Mesendoderm (in vitro differentiated cells): ENCODE results near the gene GABBR2.

Experiments used
- DNase-seq: peaks from one replicate; pipeline ENCODE4 v3.0.0; 2013
- H2AK5ac ChIP-seq: 2 replicates; pipeline ENCODE4 v1.6.1; 2013; ENCODE audit warnings: low read length, inconsistent platforms
- H2BK120ac ChIP-seq: 2 replicates; pipeline ENCODE4 v1.6.1; 2013; ENCODE audit warnings: low read depth, mild to moderate bottlenecking, low read length, moderate library complexity, mixed read lengths
- H2BK15ac ChIP-seq: replicated peaks from 2 replicates; pipeline ENCODE4 v1.6.1; 2013; ENCODE audit warnings: low read depth, mild to moderate bottlenecking, moderate library complexity
- H2BK5ac ChIP-seq: 2 replicates; pipeline ENCODE4 v1.6.1; 2013; ENCODE audit warnings: low read length, inconsistent platforms
- H3K18ac ChIP-seq: 2 replicates; pipeline ENCODE4 v1.6.1; 2013; ENCODE audit warnings: mild to moderate bottlenecking, low read length, mixed read lengths
- H3K23ac ChIP-seq: one replicate; pipeline ENCODE4 v1.6.1; 2013; ENCODE audit warnings: low read length
- H3K27ac ChIP-seq: 2 replicates; pipeline ENCODE4 v1.5.1; 2013; ENCODE audit warnings: low read depth, mild to moderate bottlenecking, inconsistent platforms, low read length, moderate library complexity
- H3K27me3 ChIP-seq: 2 replicates; pipeline ENCODE4 v1.6.1; 2013; ENCODE audit warnings: low read length, control low read depth, mild to moderate bottlenecking, inconsistent platforms; ENCODE audit not compliant: insufficient read depth, poor library complexity
- H3K36me3 ChIP-seq: 2 replicates; pipeline ENCODE4 v1.6.1; 2013; ENCODE audit warnings: low read length, inconsistent platforms; ENCODE audit not compliant: control insufficient read depth, insufficient read depth
- H3K4ac ChIP-seq: one replicate; pipeline ENCODE4 v1.6.1; 2013; ENCODE audit warnings: low read depth, mild to moderate bottlenecking, low read length, moderate library complexity
- H3K4me1 ChIP-seq: 2 replicates; pipeline ENCODE4 v1.6.1; 2013; ENCODE audit warnings: low read depth, low read length, inconsistent platforms; ENCODE audit not compliant: control insufficient read depth
- H3K4me2 ChIP-seq: 2 replicates; pipeline ENCODE4 v1.6.1; 2013; ENCODE audit warnings: low read length
- H3K4me3 ChIP-seq: 2 replicates; pipeline ENCODE4 v1.5.1; 2013; ENCODE audit warnings: mild to moderate bottlenecking, low read length
- H3K56ac ChIP-seq: one replicate; pipeline ENCODE4 v1.6.1; 2013; ENCODE audit warnings: low read length
- H3K79me1 ChIP-seq: 2 replicates; pipeline ENCODE4 v1.6.1; 2013; ENCODE audit warnings: low read length, inconsistent platforms
- H3K79me2 ChIP-seq: 2 replicates; pipeline ENCODE4 v1.6.1; 2013; ENCODE audit warnings: mild to moderate bottlenecking, low read length; ENCODE audit not compliant: control insufficient read depth, insufficient read depth
- H3K9ac ChIP-seq: 2 replicates; pipeline ENCODE4 v1.6.1; 2013; ENCODE audit warnings: low read length, inconsistent platforms
- H4K5ac ChIP-seq: one replicate; pipeline ENCODE4 v1.6.1; 2013; ENCODE audit warnings: low read length
- H4K8ac ChIP-seq: one replicate; pipeline ENCODE4 v1.6.1; 2013; ENCODE audit warnings: low read depth, mild to moderate bottlenecking, control low read depth, low read length, moderate library complexity
- whole genome bisulfite sequencing: extraction: QIAGEN DNeasy Blood & Tissue Kit; methylation state at CpG from one replicate; pipeline ENCODE4 v1.1.7; 2013; ENCODE audit warnings: low lambda C conversion rate, missing lambda C conversion rate; ENCODE audit not compliant: insufficient coverage; ENCODE audit errors: extremely low coverage; 5-methylcytosine and 5-hydroxymethylcytosine counted together

Gene GABBR2

DNA sequence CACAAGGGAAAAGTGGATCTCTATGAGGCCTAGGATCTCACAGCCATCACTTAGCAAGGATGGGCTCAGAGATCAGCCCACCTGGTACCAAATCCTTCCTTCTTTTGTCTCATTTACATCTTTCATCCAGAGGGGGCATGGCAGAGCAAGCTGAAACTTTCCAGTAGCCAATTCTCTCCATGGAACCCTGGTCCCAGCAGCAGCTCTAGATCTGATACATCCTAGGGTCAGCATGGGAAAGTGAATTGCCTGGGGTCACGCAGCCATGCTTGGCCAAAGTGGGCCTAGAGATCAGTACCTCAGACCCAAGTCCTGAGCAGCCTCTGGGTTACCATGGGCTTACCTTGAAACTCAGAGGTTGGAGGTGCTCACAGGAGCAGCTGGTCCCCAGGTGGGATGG lies 170.5 kb downstream of the GABBR2 start:
- Histone ChIP-seq H2AK5ac (no peak overlapping the region), H3K4me1 (no peaks in the 10 kb centered on the region), H3K4ac (no peak overlapping the region), H3K4me2 (no peak overlapping the region), H3K36me3 (no peaks in the 10 kb centered on the region), H3K27ac (no peak overlapping the region), H2BK15ac (no peak overlapping the region), H3K18ac (no peak overlapping the region), H4K5ac (no peak overlapping the region), H2BK120ac (no peak overlapping the region), H3K9ac (no peak overlapping the region), H2BK5ac (no peak overlapping the region), H4K8ac (no peak overlapping the region), H3K23ac (no peak overlapping the region), H3K79me1 (no peaks in the 10 kb centered on the region), H3K56ac (no peak overlapping the region), H3K79me2 (no peaks in the 10 kb centered on the region), H3K27me3 (no peaks in the 10 kb centered on the region), H3K4me3 (no peak overlapping the region)
- DNase-seq: peak; percentile 18
- no CpG with 5 or more reads among the region's 1 CpG for WGBS

DNA sequence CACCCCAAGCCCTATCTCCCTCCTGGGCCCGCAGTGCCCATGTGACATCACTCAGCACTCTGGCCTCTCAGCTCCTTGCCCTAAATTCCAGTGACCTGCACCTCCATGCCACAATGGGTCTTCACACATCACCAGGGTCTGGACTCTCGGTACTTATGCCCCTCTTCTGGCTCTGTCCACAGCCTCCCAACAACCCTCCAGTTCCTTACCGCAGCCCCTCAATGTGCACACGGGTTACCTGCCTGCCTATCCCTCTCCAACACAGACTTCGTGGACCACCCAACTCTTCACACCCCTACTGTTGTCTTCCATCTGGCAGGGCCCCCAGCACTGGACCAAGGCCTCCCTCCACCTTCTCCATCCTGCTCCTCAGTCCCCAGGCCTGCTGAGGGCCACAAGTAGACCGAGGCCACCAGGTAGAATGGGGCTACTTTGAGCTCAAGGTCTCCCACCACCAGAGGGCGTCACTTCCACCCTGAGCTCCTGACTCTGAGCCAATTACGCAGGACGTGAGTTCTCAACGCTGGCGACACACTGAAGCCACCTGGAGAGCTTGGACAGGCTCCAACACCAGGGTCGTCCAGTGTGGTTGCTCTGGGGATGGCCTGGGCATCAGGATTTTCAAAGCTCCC lies 172.1 kb downstream of the GABBR2 start:
- H3K4me3 ChIP-seq: no peak overlapping the region
- no peak overlapping the region for H4K8ac ChIP-seq
- no peaks in the 10 kb centered on the region for H3K4me1 ChIP-seq
- no peak overlapping the region for H3K27ac ChIP-seq
- no peak overlapping the region for H3K56ac ChIP-seq
- no peak overlapping the region for H3K4me2 ChIP-seq
- no peaks in the 10 kb centered on the region for H3K36me3 ChIP-seq
- no peak overlapping the region for H2BK120ac ChIP-seq
- H3K9ac ChIP-seq: no peak overlapping the region
- WGBS: no CpG with 5 or more reads among the region's 12 CpGs
- H3K23ac ChIP-seq: no peak overlapping the region
- no peaks in the 10 kb centered on the region for H3K27me3 ChIP-seq
- no peaks in the 10 kb centered on the region for H3K79me1 ChIP-seq
- peak; percentile 60 for DNase-seq
- no peak overlapping the region for H4K5ac ChIP-seq
- H2BK5ac ChIP-seq: no peak overlapping the region
- no peaks in the 10 kb centered on the region for H3K79me2 ChIP-seq
- H3K4ac ChIP-seq: no peak overlapping the region
- H3K18ac ChIP-seq: no peak overlapping the region
- no peak overlapping the region for H2AK5ac ChIP-seq
- H2BK15ac ChIP-seq: no peak overlapping the region

DNA sequence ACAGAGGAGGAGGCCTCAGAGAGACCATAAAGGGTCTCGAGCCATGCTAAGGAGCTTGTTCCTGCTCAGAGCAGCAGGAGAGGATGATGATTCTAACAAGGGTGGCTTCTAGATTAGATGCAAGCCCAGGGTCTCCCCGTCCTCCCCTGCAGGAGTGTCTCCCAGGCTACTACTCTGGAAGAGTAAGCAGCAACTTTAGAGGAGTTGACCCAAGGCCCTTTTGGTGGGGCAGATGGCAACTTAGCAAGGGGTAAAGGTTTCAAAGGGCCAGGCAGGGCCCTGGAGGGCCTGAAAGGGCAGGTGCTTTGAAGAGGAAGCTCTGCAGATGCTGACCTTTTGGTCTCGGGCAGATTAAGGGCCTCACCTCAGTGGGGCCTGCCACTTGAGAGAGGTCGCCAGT lies 174.9 kb downstream of the GABBR2 start:
- Histone ChIP-seq H2BK15ac (no peak overlapping the region), H3K4ac (no peak overlapping the region), H3K18ac (no peak overlapping the region), H2BK120ac (no peak overlapping the region), H3K4me1 (no peaks in the 10 kb centered on the region), H3K56ac (no peak overlapping the region), H3K27ac (no peak overlapping the region), H4K5ac (no peak overlapping the region), H3K79me1 (no peaks in the 10 kb centered on the region), H3K27me3 (no peaks in the 10 kb centered on the region), H3K4me3 (no peak overlapping the region), H3K23ac (no peak overlapping the region), H3K79me2 (no peaks in the 10 kb centered on the region), H3K36me3 (no peaks in the 10 kb centered on the region), H4K8ac (no peak overlapping the region), H2BK5ac (no peak overlapping the region), H3K9ac (no peak overlapping the region), H3K4me2 (no peak overlapping the region), H2AK5ac (no peak overlapping the region)
- no peak for DNase-seq
- no CpG with 5 or more reads among the region's 4 CpGs for WGBS

DNA sequence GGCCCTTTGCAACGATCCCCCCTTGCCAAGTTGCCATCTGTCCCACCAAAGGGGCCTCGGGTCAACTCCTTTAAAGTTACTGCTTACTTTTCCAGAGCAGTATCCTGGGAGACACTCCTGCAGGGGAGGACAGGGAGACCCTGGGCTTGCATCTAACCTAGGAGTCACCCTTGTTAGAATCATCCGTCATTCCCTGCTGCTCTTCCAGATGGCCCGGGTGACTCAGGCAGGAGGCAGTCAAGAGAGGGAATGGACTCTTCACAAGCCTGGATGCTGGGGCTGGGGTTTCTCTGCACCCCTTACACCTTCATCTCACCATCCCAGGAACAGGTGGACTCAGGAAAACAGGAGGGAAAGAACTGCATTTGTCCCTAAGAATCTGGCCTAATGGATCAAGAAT lies 175.6 kb downstream of the GABBR2 start:
- Histone ChIP-seq H3K79me2 (no peaks in the 10 kb centered on the region), H3K36me3 (no peaks in the 10 kb centered on the region), H4K5ac (no peak overlapping the region), H3K4me2 (no peak overlapping the region), H2BK120ac (no peak overlapping the region), H3K4me1 (no peaks in the 10 kb centered on the region), H3K27ac (no peak overlapping the region), H3K23ac (no peak overlapping the region), H2AK5ac (no peak overlapping the region), H4K8ac (no peak overlapping the region), H3K4ac (no peak overlapping the region), H3K4me3 (no peak overlapping the region), H3K79me1 (no peaks in the 10 kb centered on the region), H3K18ac (no peak overlapping the region), H3K9ac (no peak overlapping the region), H3K56ac (no peak overlapping the region), H2BK5ac (no peak overlapping the region), H2BK15ac (no peak overlapping the region), H3K27me3 (no peaks in the 10 kb centered on the region)
- no CpG with 5 or more reads among the region's 4 CpGs for WGBS
- DNase-seq: no peak

DNA sequence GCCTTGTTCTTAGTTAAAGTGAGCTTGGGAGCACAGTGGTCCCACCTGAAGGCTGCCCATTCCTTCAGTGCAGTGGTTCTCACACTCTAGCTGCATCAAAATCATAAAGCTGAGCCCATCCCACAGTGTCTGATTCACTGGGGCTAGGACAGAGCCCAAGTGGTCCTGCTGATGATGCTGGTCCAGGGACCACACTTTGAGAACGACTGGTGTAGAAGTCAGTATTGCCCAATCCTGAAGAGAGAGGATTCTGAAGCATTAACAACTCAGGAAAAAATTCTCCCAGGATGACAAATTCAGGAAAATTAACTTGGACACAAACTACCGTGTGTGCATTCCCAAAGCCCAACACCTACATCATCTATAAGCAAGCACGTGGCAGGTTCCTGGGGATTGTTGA lies 176.2 kb downstream of the GABBR2 start:
- Histone ChIP-seq H2BK5ac (no peak overlapping the region), H3K56ac (no peak overlapping the region), H4K8ac (no peak overlapping the region), H3K79me1 (no peaks in the 10 kb centered on the region), H3K23ac (no peak overlapping the region), H3K18ac (no peak overlapping the region), H3K4ac (no peak overlapping the region), H3K79me2 (no peaks in the 10 kb centered on the region), H3K36me3 (no peaks in the 10 kb centered on the region), H3K27me3 (no peaks in the 10 kb centered on the region), H3K27ac (no peak overlapping the region), H3K9ac (no peak overlapping the region), H4K5ac (no peak overlapping the region), H2BK120ac (no peak overlapping the region), H3K4me1 (no peaks in the 10 kb centered on the region), H2AK5ac (no peak overlapping the region), H2BK15ac (no peak overlapping the region), H3K4me2 (no peak overlapping the region), H3K4me3 (no peak overlapping the region)
- DNase-seq: no peak
- WGBS: no CpG with 5 or more reads among the region's 3 CpGs

DNA sequence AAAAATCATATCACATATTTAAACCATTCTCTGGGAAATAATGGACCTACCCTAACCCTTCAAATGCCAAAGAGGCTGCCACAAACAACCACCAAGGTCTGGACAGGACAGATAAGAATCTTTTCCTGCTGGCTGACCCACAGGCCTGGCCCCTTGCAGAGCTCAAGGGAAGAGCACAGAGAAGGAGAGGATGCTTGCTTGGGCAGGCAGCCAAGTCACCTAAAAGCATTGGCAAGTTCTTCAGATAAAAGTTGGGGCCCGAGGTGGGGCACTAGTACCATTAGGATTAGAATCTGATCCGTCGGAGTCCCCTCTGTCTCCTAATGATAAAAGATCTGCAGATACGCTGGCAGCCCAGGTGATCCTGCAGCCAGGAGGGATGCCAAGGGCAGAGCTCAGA lies 176.6 kb downstream of the GABBR2 start:
- no peak overlapping the region for H2BK120ac ChIP-seq
- H3K36me3 ChIP-seq: no peaks in the 10 kb centered on the region
- H2AK5ac ChIP-seq: no peak overlapping the region
- WGBS: no CpG with 5 or more reads among the region's 4 CpGs
- no peak overlapping the region for H4K8ac ChIP-seq
- H3K4ac ChIP-seq: no peak overlapping the region
- H3K27ac ChIP-seq: no peak overlapping the region
- no peak overlapping the region for H3K18ac ChIP-seq
- no peak overlapping the region for H3K4me3 ChIP-seq
- H3K27me3 ChIP-seq: no peaks in the 10 kb centered on the region
- H3K4me2 ChIP-seq: no peak overlapping the region
- DNase-seq: no peak
- H2BK5ac ChIP-seq: no peak overlapping the region
- no peak overlapping the region for H3K9ac ChIP-seq
- no peaks in the 10 kb centered on the region for H3K4me1 ChIP-seq
- no peaks in the 10 kb centered on the region for H3K79me2 ChIP-seq
- no peak overlapping the region for H3K56ac ChIP-seq
- no peak overlapping the region for H4K5ac ChIP-seq
- H3K79me1 ChIP-seq: no peaks in the 10 kb centered on the region
- no peak overlapping the region for H3K23ac ChIP-seq
- H2BK15ac ChIP-seq: no peak overlapping the region
